OCI-LY3 (cell line): Measurements from ENCODE around the gene SFXN1.

Experiments
- EZH2phosphoT487 ChIP-seq: fragments of 200-600 bp; shearing (Covaris generic); IDR thresholded peaks from 2 replicates; pipeline ENCODE4 v1.6.1; 2018; ENCODE audit warnings: antibody characterized with exemption, mixed run types, low read depth
- TF ChIP-seq, protein P1 (sequence below): fragments of 200-600, 300-600 bp; sonication (generic); IDR thresholded peaks from 2 replicates; pipeline ENCODE4 v1.5.1; 2014; ENCODE audit warnings: antibody characterized with exemption, low read length, low read depth

- TF ChIP-seq, protein P1, sequence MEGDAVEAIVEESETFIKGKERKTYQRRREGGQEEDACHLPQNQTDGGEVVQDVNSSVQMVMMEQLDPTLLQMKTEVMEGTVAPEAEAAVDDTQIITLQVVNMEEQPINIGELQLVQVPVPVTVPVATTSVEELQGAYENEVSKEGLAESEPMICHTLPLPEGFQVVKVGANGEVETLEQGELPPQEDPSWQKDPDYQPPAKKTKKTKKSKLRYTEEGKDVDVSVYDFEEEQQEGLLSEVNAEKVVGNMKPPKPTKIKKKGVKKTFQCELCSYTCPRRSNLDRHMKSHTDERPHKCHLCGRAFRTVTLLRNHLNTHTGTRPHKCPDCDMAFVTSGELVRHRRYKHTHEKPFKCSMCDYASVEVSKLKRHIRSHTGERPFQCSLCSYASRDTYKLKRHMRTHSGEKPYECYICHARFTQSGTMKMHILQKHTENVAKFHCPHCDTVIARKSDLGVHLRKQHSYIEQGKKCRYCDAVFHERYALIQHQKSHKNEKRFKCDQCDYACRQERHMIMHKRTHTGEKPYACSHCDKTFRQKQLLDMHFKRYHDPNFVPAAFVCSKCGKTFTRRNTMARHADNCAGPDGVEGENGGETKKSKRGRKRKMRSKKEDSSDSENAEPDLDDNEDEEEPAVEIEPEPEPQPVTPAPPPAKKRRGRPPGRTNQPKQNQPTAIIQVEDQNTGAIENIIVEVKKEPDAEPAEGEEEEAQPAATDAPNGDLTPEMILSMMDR = no peak
- no peak for TF ChIP-seq EZH2phosphoT487
Observed at GRCh38 chr5:175554296-175554695, 75.9 kb downstream of the SFXN1 start.
